Transverse colon (tissue), 3 donors: ENCODE results near the gene CILP.

Experiments
- POLR2A ChIP-seq: fragments of 450-650 bp; IDR thresholded peaks from one replicate; pipeline ENCODE4 v1.6.1; 2016; ENCODE audit warnings: antibody characterized with exemption, mild to moderate bottlenecking, moderate library complexity
- TF ChIP-seq, protein P1 (sequence below), 5 experiments: fragments of 200-600 bp in 3 of 5; fragments of 450-650 bp in 2 of 5; sonication (generic) in 3 of 5; IDR thresholded peaks; 1 replicate in 2 of 5; 2 replicates in 3 of 5; pipeline ENCODE4 v1.5.1; 2016 to 2017; ENCODE audit warnings: antibody characterized with exemption in 5 of 5, inconsistent platforms in 3 of 5, mild to moderate bottlenecking in 2 of 5, moderate library complexity in 1 of 5

- no peak for TF ChIP-seq POLR2A
- TF ChIP-seq, protein P1, sequence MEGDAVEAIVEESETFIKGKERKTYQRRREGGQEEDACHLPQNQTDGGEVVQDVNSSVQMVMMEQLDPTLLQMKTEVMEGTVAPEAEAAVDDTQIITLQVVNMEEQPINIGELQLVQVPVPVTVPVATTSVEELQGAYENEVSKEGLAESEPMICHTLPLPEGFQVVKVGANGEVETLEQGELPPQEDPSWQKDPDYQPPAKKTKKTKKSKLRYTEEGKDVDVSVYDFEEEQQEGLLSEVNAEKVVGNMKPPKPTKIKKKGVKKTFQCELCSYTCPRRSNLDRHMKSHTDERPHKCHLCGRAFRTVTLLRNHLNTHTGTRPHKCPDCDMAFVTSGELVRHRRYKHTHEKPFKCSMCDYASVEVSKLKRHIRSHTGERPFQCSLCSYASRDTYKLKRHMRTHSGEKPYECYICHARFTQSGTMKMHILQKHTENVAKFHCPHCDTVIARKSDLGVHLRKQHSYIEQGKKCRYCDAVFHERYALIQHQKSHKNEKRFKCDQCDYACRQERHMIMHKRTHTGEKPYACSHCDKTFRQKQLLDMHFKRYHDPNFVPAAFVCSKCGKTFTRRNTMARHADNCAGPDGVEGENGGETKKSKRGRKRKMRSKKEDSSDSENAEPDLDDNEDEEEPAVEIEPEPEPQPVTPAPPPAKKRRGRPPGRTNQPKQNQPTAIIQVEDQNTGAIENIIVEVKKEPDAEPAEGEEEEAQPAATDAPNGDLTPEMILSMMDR (IDR thresholded peaks at IDR 0.05): no peak
Measured at GRCh38 chr15:65176056-65176455, 35.2 kb downstream of the CILP start.
